Calu3 (cell line): ENCODE data around the gene TRDN. TPM values are rescaled to one million over a fixed set of nuclear protein-coding genes. Genes with fewer than 3 reads are reported as not detected.
"Not testable (repeated sequence)": the region's sequence is repeated elsewhere in the genome, so short reads cannot be mapped to it uniquely, and the experiment has no call there.

Experiments
- BruUV-seq: library from RNA; stranded (reverse); fragments of 400-500 nt; replicated peaks from 2 replicates; lab custom pipeline; 2021; lab: Mats Ljungman, UMichigan
- CTCF ChIA-PET: fragments of 300-600 bp; sonication (Branson Sonifier 250); formaldehyde crosslinking; loops from one replicate; lab custom pipeline; 2022; ENCODE audit warnings: antibody characterized with exemption; lab: Charles Lee
- DNase-seq: peaks from one replicate; pipeline ENCODE4 v3.0.0; 2022
- H3K27ac Mint-ChIP-seq: one replicate; pipeline ENCODE4 v1.8.0; 2022; ENCODE audit warnings: mixed read lengths; ENCODE audit not compliant: unreplicated experiment
- H3K27me3 Mint-ChIP-seq: one replicate; pipeline ENCODE4 v1.8.0; 2022; ENCODE audit warnings: mixed read lengths; ENCODE audit not compliant: unreplicated experiment
- H3K36me3 Mint-ChIP-seq: one replicate; pipeline ENCODE4 v1.8.0; 2022; ENCODE audit warnings: mild to moderate bottlenecking, moderate library complexity, mixed read lengths; ENCODE audit not compliant: insufficient read depth, unreplicated experiment
- H3K4me1 Mint-ChIP-seq: one replicate; pipeline ENCODE4 v1.8.0; 2022; ENCODE audit warnings: mild to moderate bottlenecking, low read depth, mixed read lengths; ENCODE audit not compliant: unreplicated experiment
- H3K4me3 Mint-ChIP-seq: one replicate; pipeline ENCODE4 v1.8.0; 2022; ENCODE audit warnings: mild to moderate bottlenecking, low read depth, moderate library complexity, mixed read lengths; ENCODE audit not compliant: unreplicated experiment
- H3K9me3 Mint-ChIP-seq: one replicate; pipeline ENCODE4 v1.8.0; 2022; ENCODE audit warnings: low read depth, mixed read lengths; ENCODE audit not compliant: unreplicated experiment
- intact Hi-C: fragments of 100-400 bp; cut with micrococcal nuclease; formaldehyde crosslinking; loops from one replicate; pipeline ENCODE4 v1.10.0; 2022; ENCODE audit not compliant: unreplicated experiment
- total RNA-seq: library from RNA; stranded (reverse); gene quantifications from 2 replicates; pipeline ENCODE4 v1.2.3, GENCODE V29; 2022
- TF ChIP-seq, protein P1 (sequence below): fragments of 200-600 bp; IDR thresholded peaks from one replicate; pipeline ENCODE4 v1.8.0; 2022; ENCODE audit warnings: antibody characterized with exemption; ENCODE audit not compliant: unreplicated experiment

Gene TRDN
- total RNA-seq, 1 experiment from 2014 or later = not detected

DNA sequence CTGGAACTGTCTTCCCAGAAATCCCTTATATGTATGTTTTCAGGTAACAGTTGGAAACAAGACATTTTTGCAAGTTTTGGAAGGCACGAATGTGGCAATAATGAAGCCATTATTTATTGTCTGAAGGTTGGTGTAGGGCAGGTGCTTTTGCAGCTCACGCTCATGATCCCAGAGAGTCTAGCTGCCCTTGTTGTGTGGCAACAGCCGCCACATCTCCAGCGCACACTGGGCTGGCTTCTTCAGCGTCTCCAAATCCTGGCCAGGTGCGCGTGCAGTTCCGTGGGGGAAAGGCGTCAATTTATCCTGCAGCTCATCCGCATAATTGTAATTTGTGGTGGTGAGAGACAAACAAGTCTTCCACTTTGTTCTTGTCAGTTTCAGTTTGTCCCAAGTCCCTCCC is 71.2 kb downstream of the TRDN start:
- Mint-ChIP-seq H3K27ac (no peak overlapping the region), H3K4me1 (no peaks in the 10 kb centered on the region), H3K27me3 (no peaks in the 10 kb centered on the region), H3K4me3 (no peak overlapping the region), H3K36me3 (no peaks in the 10 kb centered on the region), H3K9me3 (no peaks in the 10 kb centered on the region)
- no peak for DNase-seq
- BruUV-seq = no TSS peak
- CTCF ChIA-PET = no interaction called here
- TF ChIP-seq, protein P1, sequence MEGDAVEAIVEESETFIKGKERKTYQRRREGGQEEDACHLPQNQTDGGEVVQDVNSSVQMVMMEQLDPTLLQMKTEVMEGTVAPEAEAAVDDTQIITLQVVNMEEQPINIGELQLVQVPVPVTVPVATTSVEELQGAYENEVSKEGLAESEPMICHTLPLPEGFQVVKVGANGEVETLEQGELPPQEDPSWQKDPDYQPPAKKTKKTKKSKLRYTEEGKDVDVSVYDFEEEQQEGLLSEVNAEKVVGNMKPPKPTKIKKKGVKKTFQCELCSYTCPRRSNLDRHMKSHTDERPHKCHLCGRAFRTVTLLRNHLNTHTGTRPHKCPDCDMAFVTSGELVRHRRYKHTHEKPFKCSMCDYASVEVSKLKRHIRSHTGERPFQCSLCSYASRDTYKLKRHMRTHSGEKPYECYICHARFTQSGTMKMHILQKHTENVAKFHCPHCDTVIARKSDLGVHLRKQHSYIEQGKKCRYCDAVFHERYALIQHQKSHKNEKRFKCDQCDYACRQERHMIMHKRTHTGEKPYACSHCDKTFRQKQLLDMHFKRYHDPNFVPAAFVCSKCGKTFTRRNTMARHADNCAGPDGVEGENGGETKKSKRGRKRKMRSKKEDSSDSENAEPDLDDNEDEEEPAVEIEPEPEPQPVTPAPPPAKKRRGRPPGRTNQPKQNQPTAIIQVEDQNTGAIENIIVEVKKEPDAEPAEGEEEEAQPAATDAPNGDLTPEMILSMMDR = no peak
- intact Hi-C loops = no loop called here

DNA sequence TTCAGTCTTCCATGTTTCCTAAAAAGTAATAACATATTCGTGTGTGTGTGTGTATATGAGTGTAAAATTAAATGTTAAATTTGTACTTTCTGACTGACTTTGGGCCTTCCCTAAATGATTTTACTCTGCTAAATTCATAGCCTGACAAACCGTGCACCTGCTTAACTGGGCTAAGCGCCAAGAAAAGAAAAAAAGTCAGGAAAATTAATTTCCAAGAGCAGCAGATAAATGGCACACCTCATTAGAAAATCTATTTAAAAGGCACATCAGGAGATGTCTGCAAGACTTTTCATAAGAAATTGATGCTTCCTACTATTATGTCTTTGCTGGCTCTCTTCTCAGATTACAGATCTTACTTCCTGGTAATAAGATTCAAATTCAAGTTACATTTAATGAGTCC is 72.4 kb downstream of the TRDN start:
- Mint-ChIP-seq H3K27me3 (no peaks in the 10 kb centered on the region), H3K27ac (no peak overlapping the region), H3K4me3 (no peak overlapping the region), H3K36me3 (no peaks in the 10 kb centered on the region), H3K4me1 (no peaks in the 10 kb centered on the region), H3K9me3 (no peaks in the 10 kb centered on the region)
- DNase-seq = no peak
- no TSS peak for BruUV-seq
- TF ChIP-seq, protein P1 = no peak
- intact Hi-C loops = no loop called here
- CTCF ChIA-PET = no interaction called here

DNA sequence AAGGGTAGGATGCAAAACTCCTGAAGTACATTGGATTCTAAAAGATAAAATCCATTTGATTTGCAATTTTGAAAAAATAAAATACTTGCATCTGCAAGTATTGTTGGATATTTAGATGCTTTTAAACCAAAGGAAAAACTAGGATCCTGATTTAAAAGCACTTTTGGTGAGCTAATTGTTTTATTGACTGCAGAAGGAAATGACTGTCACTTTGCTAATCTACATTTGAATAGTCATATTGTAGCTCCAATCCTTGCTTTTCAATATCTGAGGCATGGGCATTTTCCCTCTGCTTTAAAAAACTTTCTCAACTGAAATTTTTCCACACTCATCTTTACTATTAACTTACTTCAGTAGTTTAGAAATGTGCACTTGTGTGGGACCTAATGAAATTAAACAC is 74.1 kb downstream of the TRDN start:
- BruUV-seq = no TSS peak
- TF ChIP-seq, protein P1 = no peak
- H3K4me3 Mint-ChIP-seq = no peak overlapping the region
- no peak overlapping the region for H3K27ac Mint-ChIP-seq
- CTCF ChIA-PET = no interaction called here
- no peak for DNase-seq
- H3K36me3 Mint-ChIP-seq = no peaks in the 10 kb centered on the region
- H3K9me3 Mint-ChIP-seq = peaks cover 3% of the 10 kb centered on the region
- intact Hi-C loops = no loop called here
- H3K27me3 Mint-ChIP-seq = no peaks in the 10 kb centered on the region
- H3K4me1 Mint-ChIP-seq = no peaks in the 10 kb centered on the region

DNA sequence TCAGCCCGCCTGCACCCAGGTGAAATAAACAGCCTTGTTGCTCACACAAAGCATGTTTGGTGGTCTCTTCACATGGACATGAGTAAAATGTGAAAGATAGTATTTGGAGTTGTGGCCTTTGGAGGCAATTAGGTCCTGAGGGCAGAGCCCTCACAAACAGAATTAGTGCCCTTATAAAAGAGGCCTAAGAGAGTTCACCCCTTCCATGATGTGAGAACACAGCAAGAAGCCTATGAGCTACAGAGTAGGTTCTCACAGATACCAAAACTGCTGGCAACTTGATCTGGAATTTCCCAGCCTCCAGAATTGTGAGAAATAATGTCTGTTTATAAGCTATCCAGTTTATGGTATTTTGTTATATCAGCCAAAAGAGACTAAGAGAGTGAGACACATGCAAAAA is 74.5 kb downstream of the TRDN start:
- Mint-ChIP-seq H3K36me3 (no peaks in the 10 kb centered on the region), H3K27me3 (no peaks in the 10 kb centered on the region), H3K4me1 (no peaks in the 10 kb centered on the region), H3K9me3 (peaks cover 3% of the 10 kb centered on the region), H3K4me3 (no peak overlapping the region), H3K27ac (no peak overlapping the region)
- CTCF ChIA-PET = no interaction called here
- no peak for DNase-seq
- BruUV-seq = no TSS peak
- TF ChIP-seq, protein P1 = no peak
- intact Hi-C loops = no loop called here

DNA sequence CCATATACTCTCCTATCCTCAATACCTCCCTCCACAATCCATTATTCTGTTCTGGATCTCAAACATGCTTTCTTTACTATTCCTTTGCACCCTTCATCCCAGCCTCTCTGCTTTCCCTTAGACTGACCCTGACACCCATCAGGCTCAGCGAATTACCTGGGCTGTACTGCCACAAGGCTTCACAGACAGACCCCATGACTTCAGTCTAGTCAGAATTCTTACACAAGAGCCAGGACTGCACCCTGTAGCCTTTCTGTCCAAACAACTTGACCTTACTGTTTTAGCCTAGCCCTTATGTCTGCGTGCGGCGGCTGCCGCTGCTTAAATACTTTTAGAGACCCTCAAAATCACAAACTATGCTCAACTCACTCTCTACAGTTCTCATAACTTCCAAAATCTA is 76.9 kb downstream of the TRDN start:
- H3K27me3 Mint-ChIP-seq, BruUV-seq, intact Hi-C loops: not testable (repeated sequence)

DNA sequence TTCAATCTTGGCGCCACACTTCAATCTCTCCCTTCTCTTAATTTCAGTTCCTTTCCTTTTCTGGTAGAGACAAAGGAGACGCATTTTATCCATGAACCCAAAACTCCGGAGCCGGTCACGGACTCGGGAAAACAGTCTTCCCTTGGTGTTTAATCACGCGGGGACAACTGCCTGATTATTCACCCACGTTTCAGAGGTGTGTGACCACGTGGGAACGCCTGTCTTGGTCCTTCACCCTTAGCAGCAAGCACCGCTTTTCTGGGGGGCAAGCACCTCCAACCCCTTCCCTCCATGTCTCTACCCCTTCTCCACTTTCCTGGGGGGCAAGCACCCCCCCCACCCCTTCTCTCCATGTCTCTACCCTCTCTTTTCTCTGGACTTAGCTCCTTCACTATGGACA is 79.3 kb downstream of the TRDN start:
- H3K9me3 Mint-ChIP-seq, DNase-seq, intact Hi-C loops, H3K27me3 Mint-ChIP-seq, H3K27ac Mint-ChIP-seq, BruUV-seq, H3K36me3 Mint-ChIP-seq, CTCF ChIA-PET, H3K4me3 Mint-ChIP-seq, H3K4me1 Mint-ChIP-seq: not testable (repeated sequence)

More for the DNA sequence above, 76.9 kb downstream of the TRDN start:
- H3K4me3 Mint-ChIP-seq, H3K27ac Mint-ChIP-seq, H3K9me3 Mint-ChIP-seq, H3K36me3 Mint-ChIP-seq, H3K4me1 Mint-ChIP-seq, DNase-seq, CTCF ChIA-PET: not testable (repeated sequence)
